Activated CD4-positive, CD25-positive, alpha-beta regulatory T cell treated with anti-CD3 and anti-CD28 coated beads, Interleukin-2, amount 50 U/mL, for 16 hours (primary cell): ENCODE data around the gene OR1F1.
A peak's percentile ranks its signal among the peaks of the same experiment; 100 is the strongest.
"Not testable (repeated sequence)": the region's sequence is repeated elsewhere in the genome, so short reads cannot be mapped to it uniquely, and the experiment has no call there.

Experiments used
- DNase-seq: peaks from one replicate; pipeline ENCODE4 v3.0.0-alpha.2; 2020; ENCODE audit warnings: low read depth, low spot score

The OR1F1 gene

DNA sequence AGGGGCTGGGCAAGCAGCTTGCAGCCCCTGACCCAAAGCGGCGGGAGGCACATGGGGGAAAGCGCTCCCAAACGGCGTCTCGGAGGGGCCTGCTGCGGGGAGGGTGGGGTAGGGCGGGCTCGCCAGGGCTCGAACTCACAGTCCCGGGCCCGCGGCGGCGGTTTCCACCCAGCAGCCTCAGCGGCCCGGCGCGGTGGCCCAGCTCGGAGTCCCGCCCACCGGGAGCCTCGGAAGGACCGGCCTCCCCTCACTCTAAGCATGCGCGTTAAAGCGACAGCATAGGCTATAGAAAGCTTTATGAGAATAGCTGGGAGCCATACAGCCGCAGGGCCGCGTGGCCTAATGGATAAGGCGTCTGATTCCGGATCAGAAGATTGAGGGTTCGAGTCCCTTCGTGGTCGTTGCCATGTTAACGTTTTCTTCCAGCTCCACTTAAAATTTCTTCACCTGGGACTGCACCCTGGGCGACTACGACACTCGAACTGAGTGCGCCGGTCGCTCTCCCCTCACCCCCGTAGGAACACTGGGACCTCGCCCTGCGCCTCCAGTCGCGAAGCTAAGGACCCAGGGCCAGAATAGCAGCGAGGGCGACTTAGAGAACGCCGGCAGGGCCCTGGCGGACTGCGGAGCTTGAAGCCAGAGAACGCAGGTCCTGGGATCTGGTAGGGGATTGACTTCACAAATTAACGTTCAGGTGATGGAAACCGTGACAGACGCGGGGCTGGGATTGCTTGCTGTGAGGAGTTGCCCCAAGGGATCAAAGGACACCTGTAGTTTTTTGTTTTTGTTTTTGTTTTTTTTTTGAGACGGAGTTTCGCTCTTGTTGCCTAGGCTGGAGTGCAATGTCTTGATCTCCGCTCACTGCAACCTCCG is 37.4 kb upstream of the OR1F1 start:
- DNase-seq: peak; percentile 93

DNA sequence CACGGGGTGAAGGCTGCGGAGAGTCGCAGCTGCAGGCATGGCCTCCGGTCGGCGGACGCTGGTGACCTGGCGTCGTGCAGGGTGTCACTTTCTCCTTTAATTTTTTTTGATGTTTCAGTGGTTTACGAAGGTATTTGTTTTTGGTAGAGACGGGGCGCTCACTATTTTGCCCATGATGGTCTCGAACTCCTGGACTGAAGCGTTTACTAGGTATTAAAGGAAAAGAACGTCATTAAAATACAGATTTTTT is 36.1 kb upstream of the OR1F1 start:
- no peak for DNase-seq

- DNase-seq: no peak
Measured at GRCh38 chr16:3152277-3152990, 35.6 kb upstream of the OR1F1 start.

- no peak for DNase-seq
Measured at GRCh38 chr16:3152991-3153368, 35.0 kb upstream of the OR1F1 start.

- DNase-seq: no peak
Measured at GRCh38 chr16:3155181-3155580, 32.8 kb upstream of the OR1F1 start.

GRCh38 chr16:3155972-3156371 is 32.0 kb upstream of the OR1F1 start:
- DNase-seq: no peak

DNA sequence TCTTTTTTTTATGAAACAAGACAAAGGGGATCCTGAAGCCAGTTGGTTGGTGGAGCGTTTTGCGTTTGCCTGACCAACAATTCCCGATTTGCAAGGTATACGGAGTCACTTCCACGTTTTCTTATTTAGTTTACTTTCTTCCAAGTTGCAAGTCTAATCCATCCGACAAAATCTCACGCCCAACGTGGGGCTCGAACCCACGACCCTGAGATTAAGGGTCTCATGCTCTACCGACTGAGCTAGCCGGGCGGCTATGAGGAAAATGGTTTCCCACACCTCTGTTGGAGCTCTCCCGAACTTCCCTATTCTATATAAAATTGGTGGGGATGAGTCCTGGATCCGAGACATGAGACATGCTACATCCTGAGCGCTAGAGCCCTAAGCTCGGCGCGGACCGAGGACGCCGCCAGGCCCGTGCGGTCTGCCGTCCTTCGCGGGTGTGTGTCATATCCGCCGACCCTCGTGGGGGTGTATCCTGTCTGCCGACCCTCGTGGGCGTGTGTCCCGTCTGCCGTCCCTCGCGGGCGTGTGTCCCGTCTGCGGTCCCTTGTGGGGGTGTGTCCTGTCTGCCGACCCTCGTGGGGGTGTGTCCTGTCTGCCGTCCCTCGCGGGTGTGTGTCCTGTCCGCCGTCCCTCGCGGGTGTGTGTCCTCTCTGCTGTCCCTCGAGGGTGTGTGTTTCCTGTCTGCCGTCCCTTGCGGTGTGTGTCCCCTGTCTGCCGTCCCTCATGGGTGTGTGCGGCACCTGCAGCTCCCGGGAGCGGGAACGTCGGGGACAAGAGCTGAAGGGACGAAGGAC is 30.6 kb upstream of the OR1F1 start:
- DNase-seq: no peak

DNA sequence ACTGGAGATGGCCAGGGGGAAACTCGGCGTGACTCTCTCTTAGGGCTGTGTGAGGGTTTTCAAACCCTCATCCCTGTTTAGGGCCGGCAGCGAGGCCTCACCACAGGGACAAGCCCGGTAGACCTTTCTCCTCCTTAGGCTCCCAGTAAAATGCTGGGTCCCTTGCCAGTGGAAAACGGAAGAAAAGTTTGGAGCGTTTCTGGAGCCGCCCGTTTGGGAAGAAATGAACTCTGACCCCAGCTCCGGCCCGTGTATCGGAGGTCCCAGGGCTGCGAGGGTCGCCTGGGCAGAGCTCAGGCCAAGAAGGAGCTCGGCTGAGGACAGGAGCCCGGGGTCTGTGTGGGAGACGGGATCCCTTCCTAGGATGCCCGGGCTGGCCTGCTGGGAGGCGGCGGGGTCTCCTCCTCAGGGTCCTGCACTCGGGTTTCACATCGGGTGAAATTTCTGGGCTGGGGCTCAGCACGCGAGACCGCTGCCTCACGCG is 29.9 kb upstream of the OR1F1 start:
- DNase-seq: no peak

- peak; percentile 79 for DNase-seq
Measured at GRCh38 chr16:3158510-3159314, 29.3 kb upstream of the OR1F1 start.

DNA sequence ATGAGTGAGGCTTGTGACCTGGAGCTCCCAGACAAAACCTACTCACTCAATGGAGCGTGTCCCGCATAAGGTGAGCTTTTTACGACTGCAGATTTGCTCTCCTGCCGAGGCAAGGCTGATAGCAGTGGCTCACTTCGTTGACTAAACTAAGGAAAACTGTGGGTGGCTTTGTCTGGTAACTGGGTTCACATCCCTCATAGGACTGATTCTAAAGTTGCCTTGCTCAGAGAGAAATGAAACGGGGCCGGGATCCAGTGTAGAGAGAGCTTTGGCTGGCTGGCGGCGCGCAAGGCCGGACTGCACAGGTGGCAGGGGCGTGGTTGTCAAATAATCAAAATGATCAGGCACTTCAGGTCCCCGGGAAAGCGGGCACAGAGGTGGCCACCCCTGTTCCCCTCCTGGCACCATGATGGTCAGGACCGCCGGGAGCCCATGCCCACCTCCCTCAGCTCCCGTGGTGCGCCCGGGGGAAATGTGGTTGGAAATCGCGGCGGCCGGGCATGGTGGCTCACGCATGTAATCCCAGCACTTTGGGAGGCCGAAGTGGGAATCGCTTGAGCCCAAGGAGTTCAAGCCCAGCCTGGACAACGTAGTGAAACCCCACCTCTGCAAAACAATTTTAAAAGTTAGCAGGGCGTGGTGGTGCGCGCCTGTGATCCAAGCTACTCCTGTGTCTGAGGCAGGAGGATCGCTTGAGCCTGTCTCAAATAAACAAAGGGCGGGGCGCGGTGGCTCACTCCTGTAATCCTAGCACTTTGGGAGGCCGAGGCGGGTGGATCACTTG is 26.6 kb upstream of the OR1F1 start:
- no peak for DNase-seq

DNA sequence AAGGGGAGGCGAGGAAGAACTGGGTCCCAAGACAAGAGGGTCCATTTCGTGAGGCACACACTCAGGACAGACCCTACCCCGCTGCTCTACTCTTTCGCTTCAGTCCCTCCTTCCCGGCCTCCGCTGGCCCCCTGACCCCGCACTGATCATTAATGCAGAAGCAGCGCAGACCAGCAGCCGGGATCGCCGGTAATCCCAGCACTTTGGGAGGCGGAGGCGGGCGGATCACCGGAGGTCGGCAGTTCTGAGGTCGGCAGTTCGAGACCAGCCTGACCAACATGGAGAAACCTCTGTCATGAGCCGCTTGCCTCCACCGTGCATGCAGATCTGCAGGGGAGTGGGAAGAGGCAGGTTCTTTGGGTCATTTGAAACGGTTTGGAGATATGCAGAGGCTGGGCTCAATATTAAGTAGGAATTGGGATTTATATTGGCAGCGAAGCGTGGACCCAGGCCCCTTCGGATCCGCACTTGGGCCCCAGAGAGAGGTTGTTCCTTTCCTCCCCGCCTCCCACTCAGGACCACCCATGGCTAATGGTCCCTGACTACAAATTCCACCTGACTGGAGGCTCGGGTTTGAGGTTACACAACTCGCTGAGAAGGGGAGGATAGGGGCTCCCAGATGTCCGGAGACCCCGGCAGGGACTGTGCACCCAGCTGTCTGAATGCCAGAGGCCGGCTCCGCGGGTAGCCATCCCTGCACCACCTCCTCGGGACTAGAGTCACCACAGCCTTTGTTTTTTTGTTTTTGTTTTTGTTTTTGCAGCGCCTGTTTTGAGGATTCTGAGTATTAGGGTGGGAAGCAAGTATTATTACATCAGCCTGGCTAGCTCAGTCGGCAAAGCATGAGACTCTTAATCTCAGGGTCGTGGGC is 23.6 kb upstream of the OR1F1 start:
- no peak for DNase-seq

DNA sequence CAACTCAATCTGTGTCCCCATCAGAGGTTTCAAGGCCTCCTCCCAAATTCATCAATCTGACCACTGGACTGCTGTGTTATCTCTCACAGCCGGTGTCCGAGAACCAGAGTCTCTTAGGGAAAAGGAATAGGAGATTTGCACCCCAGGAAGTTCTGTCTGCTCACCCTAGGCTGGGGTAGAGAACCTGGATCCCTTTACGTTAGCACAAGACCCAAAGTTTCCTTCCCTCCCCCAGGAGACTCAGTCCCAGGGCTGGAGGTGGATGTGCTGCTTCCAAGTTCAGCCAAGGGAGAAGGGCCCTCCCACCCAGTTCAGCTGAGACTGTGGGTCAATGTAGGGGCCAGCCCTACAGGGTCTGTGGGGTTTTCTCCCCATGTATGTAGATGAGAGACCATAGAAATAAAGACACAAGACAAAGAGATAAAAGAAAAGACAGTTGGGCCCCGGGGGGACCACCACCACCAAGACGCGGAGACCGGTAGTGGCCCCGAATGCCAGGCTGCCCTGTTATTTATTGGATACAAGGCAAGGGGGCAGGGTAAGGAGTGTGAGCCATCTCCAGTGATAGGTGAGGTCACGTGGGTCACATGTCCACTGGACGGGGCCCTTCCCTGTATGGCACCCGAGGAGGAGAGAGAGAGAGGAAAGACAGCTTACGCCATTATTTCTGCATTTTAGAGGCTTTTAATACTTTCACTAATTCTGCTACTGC is 22.7 kb upstream of the OR1F1 start:
- DNase-seq: no peak

DNA sequence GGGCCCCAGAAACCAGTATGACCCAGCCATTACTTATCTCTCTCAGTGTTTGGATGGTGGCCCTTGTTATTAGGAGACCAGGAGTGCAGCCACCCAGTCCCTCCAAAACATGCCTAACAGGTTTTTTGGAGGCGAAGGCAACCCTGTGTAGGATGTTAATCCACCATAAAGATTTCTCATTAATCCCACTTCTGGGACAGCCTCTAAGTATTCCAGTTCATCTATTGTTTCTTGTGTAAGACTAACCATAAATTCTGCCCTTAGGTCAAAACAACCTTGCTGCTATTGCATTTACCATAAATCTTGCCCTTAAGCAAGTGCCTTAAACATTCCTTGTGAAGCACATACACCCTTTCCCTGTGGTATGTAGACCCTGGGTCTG is 21.5 kb upstream of the OR1F1 start:
- no peak for DNase-seq

GRCh38 chr16:3168729-3169128 is 19.3 kb upstream of the OR1F1 start:
- DNase-seq: not testable (repeated sequence)

DNA sequence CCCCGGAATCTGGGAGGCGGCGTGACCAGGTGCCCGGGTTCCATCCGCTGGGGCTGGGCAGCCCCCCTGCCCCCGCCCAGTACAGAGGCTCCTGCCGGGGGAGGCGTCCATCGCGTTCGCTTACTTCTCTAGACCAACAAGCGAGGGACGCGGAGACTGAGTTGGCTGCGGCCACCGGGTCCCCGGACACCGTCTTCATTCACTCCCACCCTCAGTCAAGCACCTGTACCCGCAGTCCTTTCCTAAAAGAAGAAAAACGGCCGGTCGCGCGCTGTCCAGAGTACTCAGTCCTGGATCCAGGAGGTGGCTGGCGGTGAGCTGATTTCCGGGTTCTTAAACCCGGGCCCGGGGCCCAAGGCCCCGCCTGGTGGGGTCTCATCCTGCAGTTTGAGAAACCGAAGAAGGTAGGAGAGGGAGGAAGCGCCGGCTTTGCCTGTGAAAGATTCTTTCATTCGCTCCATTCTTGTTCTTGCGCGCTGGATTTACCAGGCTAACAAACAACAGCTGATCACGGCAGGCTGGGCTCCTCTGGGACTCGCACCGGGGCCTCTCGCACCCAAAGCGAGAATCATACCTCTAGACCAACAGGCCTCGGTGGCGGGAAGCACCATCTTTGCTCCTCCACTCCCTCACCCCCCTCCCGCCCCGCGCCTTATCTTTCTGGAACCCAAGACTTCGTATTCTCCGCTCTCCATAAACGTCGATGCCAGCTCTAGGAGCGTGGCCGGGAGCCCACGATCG is 17.4 kb upstream of the OR1F1 start:
- no peak for DNase-seq

GRCh38 chr16:3171181-3171854 is 16.7 kb upstream of the OR1F1 start:
- no peak for DNase-seq

DNA sequence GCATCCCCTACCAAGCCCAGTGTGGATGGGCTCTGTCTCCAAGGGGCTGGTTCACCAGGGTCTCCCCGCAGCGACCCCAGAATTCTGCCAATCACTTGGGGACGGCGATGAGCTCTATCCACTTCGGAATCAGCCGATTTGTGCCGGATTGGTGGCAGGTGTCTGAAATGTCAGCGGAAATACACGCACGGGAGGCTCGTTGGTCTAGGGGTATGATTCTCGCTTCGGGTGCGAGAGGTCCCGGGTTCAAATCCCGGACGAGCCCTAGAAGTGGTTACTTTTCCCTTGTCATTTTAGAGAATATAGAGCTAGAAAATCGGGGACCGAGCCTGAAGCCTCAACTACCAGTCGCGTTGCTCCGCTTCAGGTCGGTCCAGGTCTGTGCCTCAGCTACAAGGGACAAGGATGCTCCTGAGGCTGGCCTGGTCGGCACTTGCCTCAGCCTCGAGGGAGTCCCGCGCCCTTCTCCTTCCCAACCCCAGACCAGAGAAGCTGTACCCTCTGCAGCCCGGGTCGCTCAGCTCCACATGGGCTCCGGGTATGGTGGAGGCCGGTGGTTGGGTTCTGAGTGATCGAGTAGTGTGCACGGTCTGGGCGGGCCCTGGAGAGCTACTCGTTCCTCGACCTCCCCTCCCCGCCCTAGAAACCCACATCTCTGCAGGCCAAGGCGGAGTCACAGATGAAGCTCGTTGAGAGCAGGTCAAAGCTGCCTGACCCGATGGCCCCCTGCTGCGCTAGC is 16.0 kb upstream of the OR1F1 start:
- no peak for DNase-seq
